ENCODE data around the gene SUB1.

DNA sequence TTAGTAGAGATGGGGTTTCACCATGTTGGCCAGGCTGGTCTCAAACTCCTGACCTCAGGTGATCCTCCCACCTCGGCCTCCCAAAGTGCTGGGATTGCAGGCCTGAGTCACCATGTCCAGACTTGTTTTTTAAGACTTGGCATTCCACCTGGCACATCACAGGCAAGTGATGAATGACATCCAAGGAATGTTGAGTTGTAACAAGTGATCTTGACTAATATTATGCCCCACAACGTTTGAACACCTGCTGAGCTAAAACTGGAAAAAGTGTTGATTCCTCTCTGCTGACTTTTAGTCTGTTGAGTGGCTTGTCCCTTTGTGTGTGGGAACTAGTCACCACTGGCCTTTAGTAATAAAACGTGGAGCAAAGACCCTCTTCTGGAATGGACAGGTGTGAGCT is 54.6 kb downstream of the SUB1 start:
- TF ChIP-seq POLR2AphosphoS5 (IDR thresholded peaks at IDR 0.05) = no peak
- TF ChIP-seq, protein P1, sequence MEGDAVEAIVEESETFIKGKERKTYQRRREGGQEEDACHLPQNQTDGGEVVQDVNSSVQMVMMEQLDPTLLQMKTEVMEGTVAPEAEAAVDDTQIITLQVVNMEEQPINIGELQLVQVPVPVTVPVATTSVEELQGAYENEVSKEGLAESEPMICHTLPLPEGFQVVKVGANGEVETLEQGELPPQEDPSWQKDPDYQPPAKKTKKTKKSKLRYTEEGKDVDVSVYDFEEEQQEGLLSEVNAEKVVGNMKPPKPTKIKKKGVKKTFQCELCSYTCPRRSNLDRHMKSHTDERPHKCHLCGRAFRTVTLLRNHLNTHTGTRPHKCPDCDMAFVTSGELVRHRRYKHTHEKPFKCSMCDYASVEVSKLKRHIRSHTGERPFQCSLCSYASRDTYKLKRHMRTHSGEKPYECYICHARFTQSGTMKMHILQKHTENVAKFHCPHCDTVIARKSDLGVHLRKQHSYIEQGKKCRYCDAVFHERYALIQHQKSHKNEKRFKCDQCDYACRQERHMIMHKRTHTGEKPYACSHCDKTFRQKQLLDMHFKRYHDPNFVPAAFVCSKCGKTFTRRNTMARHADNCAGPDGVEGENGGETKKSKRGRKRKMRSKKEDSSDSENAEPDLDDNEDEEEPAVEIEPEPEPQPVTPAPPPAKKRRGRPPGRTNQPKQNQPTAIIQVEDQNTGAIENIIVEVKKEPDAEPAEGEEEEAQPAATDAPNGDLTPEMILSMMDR (IDR thresholded peaks at IDR 0.05) = no peak

Measured in prostate gland (tissue), 2 donors.